Hematopoietic multipotent progenitor cell treated with erythropoietin and hydrocortisone succinate and interleukin-3 and kit ligand, for 17 days (in vitro differentiated cells): Measurements from ENCODE around the gene ISYNA1.

Experiments used
- DNase-seq: peaks from one replicate; pipeline ENCODE4 v3.0.0-alpha.2; 2015; ENCODE audit warnings: low spot score

ISYNA1 gene

DNA sequence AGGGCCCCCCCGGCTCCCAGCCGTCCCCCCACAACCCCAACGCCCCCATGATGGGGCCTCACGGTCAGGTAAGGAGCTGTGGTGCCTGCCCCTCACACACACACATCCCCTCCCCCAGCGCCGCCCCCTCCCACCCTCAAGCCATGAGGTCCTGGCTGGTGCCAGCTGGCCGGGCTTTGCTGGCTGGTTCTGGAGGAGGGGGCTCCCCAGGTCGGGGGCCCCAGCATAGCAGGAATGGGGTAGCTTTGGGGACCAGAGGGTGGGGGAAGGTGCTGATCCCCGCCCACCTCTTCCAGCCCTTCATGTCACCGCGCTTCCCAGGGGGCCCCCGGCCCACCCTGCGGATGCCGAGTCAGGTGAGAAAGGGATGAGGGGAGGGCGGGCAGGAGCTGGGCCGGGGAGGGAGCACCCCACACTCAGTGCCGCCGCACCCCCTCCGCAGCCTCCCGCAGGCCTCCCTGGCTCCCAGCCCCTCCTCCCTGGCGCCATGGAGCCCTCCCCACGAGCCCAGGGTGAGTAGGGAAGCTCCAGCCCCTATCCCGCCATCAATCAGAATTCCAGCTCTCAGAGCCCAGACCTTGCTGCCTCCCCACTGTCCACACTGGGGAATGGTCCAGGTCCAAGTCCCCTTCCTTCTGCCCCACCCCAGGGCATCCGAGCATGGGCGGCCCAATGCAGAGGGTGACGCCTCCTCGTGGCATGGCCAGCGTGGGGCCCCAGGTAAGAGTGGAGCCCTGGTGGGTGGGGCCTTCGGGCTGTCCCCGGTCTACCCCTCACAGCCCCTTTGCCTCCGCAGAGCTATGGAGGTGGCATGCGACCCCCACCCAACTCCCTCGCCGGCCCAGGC lies 6.4 kb downstream of the ISYNA1 start:
- no peak for DNase-seq

- no peak for DNase-seq
These were observed 7.4 kb downstream of the ISYNA1 start for GRCh38 chr19:18430417-18431144.

GRCh38 chr19:18429717-18430416 lies 8.1 kb downstream of the ISYNA1 start:
- no peak for DNase-seq

DNA sequence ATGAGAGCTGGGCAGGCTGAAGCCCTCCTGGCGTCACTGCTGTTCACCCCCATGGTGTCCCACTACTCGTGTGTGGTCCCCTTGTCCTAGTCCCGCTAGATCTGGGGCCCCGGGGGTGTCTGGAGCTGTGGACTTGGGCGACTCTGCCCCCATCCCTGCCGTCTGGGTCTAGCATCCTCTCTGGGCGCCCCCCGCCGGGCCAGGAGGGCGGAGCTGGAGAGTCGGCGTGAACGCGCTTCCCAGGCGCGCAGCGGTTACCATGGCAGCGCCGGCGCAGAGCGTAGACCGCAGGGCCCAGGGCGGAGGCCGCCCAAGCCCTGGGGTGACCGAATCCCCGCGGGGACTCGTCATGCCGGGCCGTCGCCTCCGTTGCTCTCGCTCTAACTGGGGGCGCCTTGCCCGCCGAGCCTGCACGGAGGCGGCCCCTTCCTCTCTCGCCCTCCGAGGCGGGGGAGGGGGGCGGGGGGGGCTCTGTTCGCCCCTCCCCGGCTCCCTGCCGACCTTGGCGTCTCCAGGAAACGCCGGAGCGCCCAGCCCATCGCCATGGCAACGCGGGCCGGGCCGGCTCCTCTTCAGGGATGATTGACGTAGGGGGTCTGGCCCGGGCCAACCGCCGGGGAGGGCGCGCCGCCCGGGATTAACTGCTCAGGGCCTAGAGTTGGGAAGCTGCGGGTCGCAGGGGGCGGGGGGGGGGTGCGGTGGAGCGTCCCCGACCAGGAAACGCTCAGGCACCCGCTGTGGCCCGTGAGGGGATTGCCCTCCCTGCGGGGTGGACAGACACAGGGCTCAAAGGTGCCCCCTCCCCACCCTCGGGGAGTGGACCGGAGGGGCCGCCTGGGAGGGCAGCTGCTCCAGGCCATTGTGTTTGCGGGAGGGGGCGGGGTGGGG lies 8.9 kb downstream of the ISYNA1 start:
- DNase-seq, result peak; percentile 48

- DNase-seq, result no peak
These were observed 9.7 kb downstream of the ISYNA1 start for GRCh38 chr19:18428173-18428786.

- no peak for DNase-seq
These were observed 10.2 kb downstream of the ISYNA1 start for GRCh38 chr19:18427743-18428113.

DNA sequence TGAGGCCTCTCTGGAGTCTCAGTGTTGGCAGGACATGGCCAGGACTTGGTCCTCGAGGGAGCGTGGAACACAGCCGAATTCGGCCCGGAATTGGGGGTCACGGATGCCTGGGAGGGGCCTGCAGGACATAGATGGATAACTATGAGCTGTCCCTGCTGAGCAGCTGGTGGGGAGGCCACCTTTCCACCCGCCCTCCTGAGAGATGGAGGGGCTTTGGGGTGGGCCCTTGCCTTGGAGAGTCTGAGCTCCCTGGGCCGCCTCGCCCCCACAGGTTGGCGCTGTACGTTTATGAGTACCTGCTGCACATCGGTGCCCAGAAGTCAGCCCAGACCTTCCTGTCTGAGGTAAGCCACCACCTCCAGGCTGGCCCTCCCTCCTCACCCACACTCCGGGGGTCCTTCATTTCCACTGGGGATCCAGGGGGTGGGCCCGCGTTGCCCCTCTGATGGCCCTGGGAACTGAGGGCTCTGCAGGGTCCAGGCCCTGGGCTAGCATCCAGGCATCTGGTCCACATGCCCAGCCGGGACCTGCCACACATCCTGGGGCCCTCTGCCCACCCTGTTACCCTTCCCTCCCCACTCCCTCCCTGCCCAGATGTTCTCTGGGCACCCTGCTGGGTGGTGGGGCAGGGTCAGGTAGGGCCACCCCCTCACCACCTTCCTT lies 10.7 kb downstream of the ISYNA1 start:
- no peak for DNase-seq

DNA sequence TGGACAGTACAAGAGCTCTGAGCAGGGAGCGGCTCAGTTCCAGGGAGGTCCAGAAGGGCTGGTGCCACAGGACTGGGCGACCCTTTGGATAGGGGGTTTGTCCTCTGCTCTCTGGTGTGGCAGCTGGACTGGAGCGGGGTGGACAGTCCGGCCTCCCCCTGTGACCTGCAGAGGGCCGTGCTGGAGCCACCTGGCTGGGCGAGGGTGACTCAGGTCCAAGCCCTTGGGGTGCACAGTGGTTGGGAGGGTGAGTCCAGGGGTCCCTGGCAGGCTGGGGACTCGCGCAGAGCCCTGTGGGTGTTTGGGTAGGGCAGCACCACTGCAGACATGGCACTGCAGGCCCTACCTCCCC lies 11.5 kb downstream of the ISYNA1 start:
- no peak for DNase-seq

GRCh38 chr19:18425515-18426415 lies 12.2 kb downstream of the ISYNA1 start:
- no peak for DNase-seq

GRCh38 chr19:18424890-18425514 lies 12.9 kb downstream of the ISYNA1 start:
- no peak for DNase-seq

GRCh38 chr19:18424122-18424889 lies 13.6 kb downstream of the ISYNA1 start:
- no peak for DNase-seq

GRCh38 chr19:18423258-18424020 lies 14.5 kb downstream of the ISYNA1 start:
- DNase-seq, result no peak

DNA sequence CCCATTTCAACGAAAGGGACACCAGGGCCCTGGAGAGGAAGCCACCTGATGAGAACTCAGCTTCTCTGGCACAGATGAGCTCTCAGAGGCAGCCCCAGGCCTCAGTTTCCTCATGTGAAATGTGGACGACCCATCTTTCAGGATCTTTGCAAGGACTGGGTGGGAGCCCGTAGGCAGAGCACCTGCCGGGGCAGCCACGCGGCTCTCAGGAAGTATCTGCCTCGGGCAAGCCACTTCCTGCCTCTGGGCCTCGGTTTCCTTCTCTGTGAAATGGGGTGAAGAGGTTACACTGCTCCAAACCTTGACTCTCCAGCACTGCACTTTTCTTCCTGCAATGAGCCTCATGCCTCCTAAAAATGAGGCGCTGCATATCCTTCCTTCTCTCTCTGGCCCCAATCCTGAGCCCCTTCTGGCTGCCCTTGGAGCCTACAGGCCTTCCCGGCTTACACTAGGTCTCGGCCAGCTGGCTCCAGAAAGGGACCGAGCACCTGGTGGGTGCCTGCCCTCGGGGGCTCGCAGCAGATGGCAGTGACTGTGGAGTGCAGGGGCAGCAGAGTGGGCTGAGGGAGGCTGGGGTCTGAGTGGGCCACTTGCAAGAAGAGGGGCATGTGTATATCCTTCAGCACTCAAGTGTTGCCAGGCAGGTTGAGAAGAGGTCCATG lies 15.3 kb downstream of the ISYNA1 start:
- DNase-seq, result no peak

DNA sequence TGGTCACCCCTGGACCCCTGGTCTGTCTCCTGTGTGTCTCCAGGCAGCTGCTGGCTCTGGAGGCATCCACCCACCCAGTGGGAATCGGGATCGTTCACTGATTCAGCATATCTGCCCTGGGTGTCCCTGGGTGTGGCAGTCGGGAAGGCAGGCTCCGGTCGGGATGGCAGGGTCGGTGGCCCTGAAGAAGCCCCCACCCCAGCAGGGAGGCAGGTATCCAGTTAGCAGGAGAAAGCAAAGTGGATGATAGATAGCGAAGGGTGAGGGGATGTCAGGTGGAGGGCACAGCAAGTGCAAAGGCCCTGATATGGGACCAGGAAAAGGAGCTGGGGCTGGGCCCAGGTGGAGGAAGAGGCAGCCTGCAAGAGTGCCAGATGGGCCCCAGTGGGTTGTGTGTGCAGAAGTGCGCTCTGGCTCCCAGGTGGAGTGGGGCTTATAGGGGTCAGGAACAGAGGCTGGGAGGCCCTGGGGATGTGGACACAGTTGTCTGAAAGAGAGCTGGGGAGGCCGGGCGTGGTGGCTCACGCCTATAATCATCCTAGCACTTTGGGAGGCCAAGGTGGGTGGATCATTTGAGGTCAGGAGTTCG lies 16.5 kb downstream of the ISYNA1 start:
- DNase-seq, result no peak

DNA sequence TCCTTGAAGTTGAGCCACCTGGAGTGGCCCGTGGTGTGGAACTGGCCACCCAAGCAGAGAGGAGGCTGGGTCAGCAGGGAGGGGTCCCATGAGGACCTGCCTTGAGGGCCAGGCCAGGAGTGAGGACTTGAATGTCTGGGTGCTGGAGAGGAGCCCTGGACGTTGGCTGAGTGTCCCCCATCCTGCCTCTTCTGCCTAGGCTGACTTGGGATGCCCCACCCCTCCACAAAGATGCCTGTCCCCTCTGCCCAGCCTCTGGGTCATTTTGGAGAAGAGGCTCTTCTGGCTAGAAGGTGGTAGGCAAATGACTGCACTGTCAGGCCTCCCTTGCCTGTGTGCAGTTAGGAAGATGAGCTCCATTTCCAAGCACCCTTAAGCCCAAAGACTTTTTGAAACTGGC lies 17.0 kb downstream of the ISYNA1 start:
- no peak for DNase-seq

DNA sequence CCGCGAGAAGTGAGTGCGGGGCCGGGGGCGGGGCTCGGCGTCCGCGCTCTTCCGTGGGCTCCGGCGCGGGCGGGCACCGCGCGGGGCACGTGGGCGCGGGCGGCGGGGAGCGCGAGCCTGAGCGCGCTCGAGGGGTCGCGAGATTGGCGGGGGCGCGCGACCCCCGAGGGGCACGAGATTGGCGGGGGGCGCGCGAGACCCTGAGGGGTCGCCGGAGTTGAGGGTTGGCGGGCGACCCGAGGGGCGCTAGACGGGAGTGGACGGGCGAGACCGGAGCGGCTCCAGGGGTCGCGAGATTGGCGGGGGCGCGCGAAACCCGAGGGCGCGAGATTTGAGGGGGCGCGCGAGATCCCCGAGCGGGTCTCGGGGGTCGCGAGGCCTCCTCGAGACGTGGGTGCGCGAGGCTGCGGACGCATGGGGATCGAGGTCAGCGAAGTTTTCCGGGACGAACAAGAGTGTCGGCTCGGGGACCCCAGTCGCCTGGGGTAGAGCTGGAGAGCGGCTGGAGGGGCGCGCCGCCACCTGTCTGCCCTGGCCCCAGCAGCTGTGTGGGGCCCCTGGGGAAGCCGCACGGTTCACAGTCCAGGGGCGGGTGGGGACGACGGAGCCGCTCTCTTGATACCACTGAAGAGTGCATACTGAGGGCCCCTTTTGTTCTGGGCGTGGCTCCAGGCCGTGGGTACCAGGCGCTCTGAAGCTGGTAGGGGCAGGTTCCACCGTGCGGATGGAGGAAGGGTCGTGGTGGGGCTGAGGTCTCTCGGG lies 18.1 kb downstream of the ISYNA1 start:
- DNase-seq, result no peak
